ENCODE results near the gene CD247.

- no peak for TF ChIP-seq CSDC2 (CRISPR knock-in tag; IDR thresholded peaks at IDR 0.05)
- no peak for TF ChIP-seq PATZ1 (CRISPR knock-in tag; IDR thresholded peaks at IDR 0.05; ENCODE audit: borderline replicate concordance)
- TF ChIP-seq BACH2 (CRISPR knock-in tag; IDR thresholded peaks at IDR 0.05; ENCODE audit: borderline replicate concordance), result no peak
- TF ChIP-seq ARNTL (CRISPR knock-in tag; IDR thresholded peaks at IDR 0.05; ENCODE audit: borderline replicate concordance, low read depth), result no peak
- TF ChIP-seq TSHZ2 (CRISPR knock-in tag; IDR thresholded peaks at IDR 0.05), result no peak
- TF ChIP-seq ZNF70 (CRISPR knock-in tag; IDR thresholded peaks at IDR 0.05), result no peak
- no peak for TF ChIP-seq OSR1 (CRISPR knock-in tag; IDR thresholded peaks at IDR 0.05)
- no peak for TF ChIP-seq CREB5 (CRISPR knock-in tag; IDR thresholded peaks at IDR 0.05; ENCODE audit: low read depth)
- TF ChIP-seq ZFP30 (CRISPR knock-in tag; IDR thresholded peaks at IDR 0.05), result no peak
Measured at GRCh38 chr1:167401260-167401873, 117.0 kb downstream of the CD247 start.
